Astrocyte of the spinal cord (primary cell): ENCODE data around the gene REG1B.

ENCODE experiments used
- DNase-seq: peaks from one replicate; pipeline ENCODE4 v3.0.0; 2011; ENCODE audit warnings: low read depth, low spot score
- H3K4me3 ChIP-seq: 2 replicates; pipeline ENCODE4 v1.5.1; 2011; ENCODE audit warnings: low read depth, mild to moderate bottlenecking, low read length, moderate library complexity
- in situ Hi-C: cut with HindIII; loops from 2 replicates; pipeline ENCODE4 v1.10.0; 2017; ENCODE audit warnings: low sequenced_read_pairs
- TF ChIP-seq, protein P1 (sequence below): IDR thresholded peaks from 2 replicates; pipeline ENCODE4 v1.5.1; 2012; ENCODE audit warnings: low read depth, mild to moderate bottlenecking, low read length, inconsistent platforms

REG1B gene

DNA sequence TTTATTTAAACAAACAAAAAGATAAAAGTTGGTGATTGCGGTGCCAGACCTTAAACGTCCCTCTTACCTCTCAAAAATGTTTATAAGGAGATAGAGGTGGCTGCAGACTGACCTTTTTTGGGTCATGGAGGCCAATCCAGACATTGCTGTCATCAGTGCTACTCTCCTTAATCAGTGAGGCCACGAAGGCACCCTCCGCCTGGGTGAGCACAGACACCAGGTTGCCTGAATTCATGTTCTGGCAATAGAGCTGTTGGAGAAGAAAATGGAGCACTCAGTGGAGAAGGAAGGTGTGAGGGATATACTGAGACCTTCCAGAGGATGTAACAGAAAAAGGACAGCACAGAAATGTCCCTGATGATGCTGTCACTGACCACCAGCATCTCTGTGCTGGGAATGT, 1.5 kb downstream of the REG1B start:
- no peak for DNase-seq
- no peak overlapping the region for H3K4me3 ChIP-seq
- TF ChIP-seq, protein P1, sequence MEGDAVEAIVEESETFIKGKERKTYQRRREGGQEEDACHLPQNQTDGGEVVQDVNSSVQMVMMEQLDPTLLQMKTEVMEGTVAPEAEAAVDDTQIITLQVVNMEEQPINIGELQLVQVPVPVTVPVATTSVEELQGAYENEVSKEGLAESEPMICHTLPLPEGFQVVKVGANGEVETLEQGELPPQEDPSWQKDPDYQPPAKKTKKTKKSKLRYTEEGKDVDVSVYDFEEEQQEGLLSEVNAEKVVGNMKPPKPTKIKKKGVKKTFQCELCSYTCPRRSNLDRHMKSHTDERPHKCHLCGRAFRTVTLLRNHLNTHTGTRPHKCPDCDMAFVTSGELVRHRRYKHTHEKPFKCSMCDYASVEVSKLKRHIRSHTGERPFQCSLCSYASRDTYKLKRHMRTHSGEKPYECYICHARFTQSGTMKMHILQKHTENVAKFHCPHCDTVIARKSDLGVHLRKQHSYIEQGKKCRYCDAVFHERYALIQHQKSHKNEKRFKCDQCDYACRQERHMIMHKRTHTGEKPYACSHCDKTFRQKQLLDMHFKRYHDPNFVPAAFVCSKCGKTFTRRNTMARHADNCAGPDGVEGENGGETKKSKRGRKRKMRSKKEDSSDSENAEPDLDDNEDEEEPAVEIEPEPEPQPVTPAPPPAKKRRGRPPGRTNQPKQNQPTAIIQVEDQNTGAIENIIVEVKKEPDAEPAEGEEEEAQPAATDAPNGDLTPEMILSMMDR: no peak
- in situ Hi-C loops: no loop called here

DNA sequence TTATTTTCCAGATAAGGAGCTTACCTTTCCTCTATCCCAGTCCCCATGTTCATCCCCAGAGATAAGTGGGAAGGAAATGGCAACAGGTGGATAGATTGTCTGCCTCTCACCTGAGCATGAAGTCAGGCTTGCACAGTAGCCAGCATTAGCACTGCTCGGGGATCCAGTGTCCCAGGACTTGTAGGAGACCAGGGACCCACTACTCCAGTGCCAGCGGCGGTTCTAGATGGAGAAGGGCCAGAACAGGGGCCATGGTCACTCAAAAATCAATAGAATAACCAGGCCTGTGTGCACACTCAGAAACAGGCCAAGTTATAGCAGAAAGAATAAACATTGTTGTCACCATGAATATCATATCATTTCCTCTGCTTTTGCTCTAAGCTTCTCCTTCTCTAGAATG, 2.4 kb downstream of the REG1B start:
- in situ Hi-C loops: no loop called here
- no peak overlapping the region for H3K4me3 ChIP-seq
- DNase-seq: no peak
- TF ChIP-seq, protein P1: no peak

DNA sequence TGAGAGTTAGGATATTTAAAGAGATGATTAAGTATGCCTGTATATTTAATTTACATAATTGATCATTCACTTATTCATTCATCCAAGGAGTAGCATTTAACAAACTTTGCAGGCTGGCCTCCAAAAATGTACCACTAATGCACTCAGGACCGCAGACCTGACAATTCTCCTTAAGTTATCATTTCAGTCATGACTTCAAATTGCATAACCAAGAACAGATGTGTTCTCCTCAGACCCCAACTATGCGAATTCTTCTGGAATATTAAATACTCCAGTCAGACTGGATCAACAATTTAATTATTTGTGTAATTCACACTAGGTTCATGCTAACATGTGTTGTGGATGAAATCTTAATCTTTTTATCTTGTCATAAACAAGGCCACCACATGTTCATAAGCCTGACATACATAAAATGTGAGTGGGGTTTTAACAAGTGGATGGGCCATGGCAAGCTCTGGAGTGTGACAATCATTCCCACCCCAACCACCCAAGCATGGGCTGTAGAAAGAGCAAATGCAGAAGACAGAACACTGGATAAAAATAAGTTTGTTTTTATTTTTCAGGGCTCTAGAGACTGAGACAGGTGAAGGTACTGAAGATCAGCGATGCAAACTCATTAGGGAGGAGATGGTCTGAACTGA, 3.2 kb downstream of the REG1B start:
- DNase-seq: no peak
- TF ChIP-seq, protein P1: no peak
- no peak overlapping the region for H3K4me3 ChIP-seq
- in situ Hi-C loops: no loop called here

DNA sequence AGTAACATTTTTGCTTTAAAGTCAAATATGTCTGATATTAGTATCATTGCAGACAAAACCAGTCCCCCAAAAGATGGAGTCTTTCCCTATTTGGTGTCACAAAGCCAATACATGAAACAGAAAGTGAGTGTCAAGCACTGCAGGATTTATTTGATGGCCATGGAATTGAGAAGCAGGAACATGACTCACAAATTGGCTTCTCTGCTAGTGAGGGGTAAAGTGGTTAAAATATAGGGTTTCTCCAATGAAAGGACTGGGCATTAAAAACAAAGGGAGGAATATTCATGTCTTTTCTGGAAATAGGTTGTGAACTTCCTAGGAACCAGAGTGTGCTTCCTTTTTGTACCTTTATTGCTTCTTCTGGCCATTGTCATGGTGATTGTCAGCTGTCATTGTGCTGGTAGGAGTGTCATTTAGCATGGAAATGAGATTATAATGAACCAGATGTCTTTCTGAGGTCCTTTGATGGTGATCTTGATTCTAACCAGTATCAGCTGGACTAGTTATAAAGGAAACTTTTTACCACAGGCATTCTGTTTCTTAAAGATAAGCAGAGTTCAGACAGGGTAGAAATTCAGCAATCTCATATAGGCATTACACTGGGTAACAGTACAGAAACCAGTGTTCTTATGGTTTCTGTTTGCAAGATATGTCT, 4.1 kb downstream of the REG1B start:
- no peak overlapping the region for H3K4me3 ChIP-seq
- in situ Hi-C loops: no loop called here
- TF ChIP-seq, protein P1: no peak
- DNase-seq: no peak

DNA sequence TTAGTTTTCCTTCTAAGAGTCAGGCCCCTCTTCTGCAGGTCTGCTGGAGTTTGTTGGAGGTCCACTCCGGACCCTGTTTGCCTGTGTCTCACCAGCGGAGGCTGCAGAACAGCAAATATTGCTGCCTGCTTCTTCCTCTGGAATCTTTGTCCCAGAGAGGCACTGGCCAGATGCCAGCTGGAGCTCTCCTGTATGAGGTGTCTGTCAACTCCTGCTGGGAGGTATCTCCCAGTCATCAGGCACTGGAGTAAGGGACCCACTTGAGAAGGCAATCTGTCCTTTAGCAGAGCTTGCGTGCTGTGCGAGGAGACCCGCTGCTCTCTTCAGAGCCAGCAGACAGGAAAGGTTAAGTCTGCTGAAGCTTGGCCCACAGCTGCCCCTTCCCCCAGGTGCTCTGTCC, 4.8 kb downstream of the REG1B start:
- DNase-seq: no peak
- in situ Hi-C loops: no loop called here
- TF ChIP-seq, protein P1: no peak
- no peak overlapping the region for H3K4me3 ChIP-seq

DNA sequence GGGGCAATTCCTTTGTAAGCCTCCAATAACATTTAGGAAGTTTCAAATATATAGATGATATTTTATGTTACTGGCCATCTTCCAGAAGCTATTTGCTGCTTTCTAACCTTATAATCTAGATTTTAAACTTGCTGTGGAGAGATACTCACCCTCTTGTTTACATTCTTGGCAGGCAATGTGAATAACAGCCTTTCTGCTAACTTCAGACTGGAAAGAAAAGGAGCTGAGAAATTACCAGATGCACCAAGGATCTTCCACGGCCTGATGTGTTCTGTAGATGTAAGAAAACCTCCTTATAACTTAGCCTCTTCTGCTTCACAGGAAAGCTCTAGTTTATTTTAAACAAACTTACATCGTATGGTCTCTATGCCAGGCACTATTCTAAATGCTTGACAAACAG, 16.7 kb downstream of the REG1B start:
- in situ Hi-C loops: no loop called here
- no peak overlapping the region for H3K4me3 ChIP-seq
- TF ChIP-seq, protein P1: no peak
- no peak for DNase-seq
